NCI-H1436 (cell line): ENCODE measurements around the gene GALNT15.

Experiments
- DNase-seq: peaks from one replicate; lab custom pipeline; 2025; lab: John Stamatoyannopoulos, UW

GALNT15 gene

GRCh38 chr3:16187213-16187790 is 12.8 kb downstream of the GALNT15 start:
- no peak for DNase-seq

- DNase-seq, result no peak
Observed at GRCh38 chr3:16188071-16188470, 13.6 kb downstream of the GALNT15 start.

- DNase-seq, result no peak
Observed at GRCh38 chr3:16189201-16189600, 14.7 kb downstream of the GALNT15 start.

GRCh38 chr3:16190704-16191103 is 16.2 kb downstream of the GALNT15 start:
- DNase-seq, result no peak

GRCh38 chr3:16191591-16191990 is 17.1 kb downstream of the GALNT15 start:
- no peak for DNase-seq

- DNase-seq, result no peak
Observed at GRCh38 chr3:16192176-16192811, 17.8 kb downstream of the GALNT15 start.

GRCh38 chr3:16198427-16198826 is 23.9 kb downstream of the GALNT15 start:
- no peak for DNase-seq

GRCh38 chr3:16199769-16200168 is 25.3 kb downstream of the GALNT15 start:
- DNase-seq, result no peak

GRCh38 chr3:16200411-16200810 is 25.9 kb downstream of the GALNT15 start:
- DNase-seq, result no peak

- DNase-seq, result no peak
Observed at GRCh38 chr3:16203031-16203430, 28.6 kb downstream of the GALNT15 start.

GRCh38 chr3:16203671-16204629 is 29.5 kb downstream of the GALNT15 start:
- DNase-seq, result peak; percentile 27

- no peak for DNase-seq
Observed at GRCh38 chr3:16204751-16205150, 30.3 kb downstream of the GALNT15 start.

GRCh38 chr3:16205156-16205870 is 30.8 kb downstream of the GALNT15 start:
- no peak for DNase-seq

- no peak for DNase-seq
Observed at GRCh38 chr3:16207031-16207430, 32.6 kb downstream of the GALNT15 start.

- DNase-seq, result no peak
Observed at GRCh38 chr3:16211176-16211904, 36.9 kb downstream of the GALNT15 start.

- no peak for DNase-seq
Observed at GRCh38 chr3:16214366-16214765, 39.9 kb downstream of the GALNT15 start.

GRCh38 chr3:16216373-16216935 is 42.0 kb downstream of the GALNT15 start:
- no peak for DNase-seq

GRCh38 chr3:16219777-16220176 is 45.3 kb downstream of the GALNT15 start:
- no peak for DNase-seq

GRCh38 chr3:16221990-16222389 is 47.5 kb downstream of the GALNT15 start:
- DNase-seq, result no peak

GRCh38 chr3:16222547-16222946 is 48.1 kb downstream of the GALNT15 start:
- no peak for DNase-seq

- no peak for DNase-seq
Observed at GRCh38 chr3:16224325-16224724, 49.8 kb downstream of the GALNT15 start.
